Measurements from ENCODE around the gene CCRL2. TPM values are rescaled to one million over a fixed set of nuclear protein-coding genes. Genes with fewer than 3 reads are reported as not detected.

CCRL2 gene
- total RNA-seq, 2 donors from 2014 or later: 0.41 to 4.4 TPM

- Histone ChIP-seq H3K4me3 (no peak overlapping the region), H3K36me3 (no peaks in the 10 kb centered on the region), H3K27me3 (replicated peaks; ENCODE audit: insufficient read depth) (no peaks in the 10 kb centered on the region), H3K4me1 (ENCODE audit: control insufficient read depth in 1 of 2, low read depth in 2 of 2) (peaks cover 0 to 7% of the 10 kb centered on the region in 2 donors), H3K27ac (no peak overlapping the region), H3K9me3 (no peaks in the 10 kb centered on the region)
- TF ChIP-seq, protein P1, sequence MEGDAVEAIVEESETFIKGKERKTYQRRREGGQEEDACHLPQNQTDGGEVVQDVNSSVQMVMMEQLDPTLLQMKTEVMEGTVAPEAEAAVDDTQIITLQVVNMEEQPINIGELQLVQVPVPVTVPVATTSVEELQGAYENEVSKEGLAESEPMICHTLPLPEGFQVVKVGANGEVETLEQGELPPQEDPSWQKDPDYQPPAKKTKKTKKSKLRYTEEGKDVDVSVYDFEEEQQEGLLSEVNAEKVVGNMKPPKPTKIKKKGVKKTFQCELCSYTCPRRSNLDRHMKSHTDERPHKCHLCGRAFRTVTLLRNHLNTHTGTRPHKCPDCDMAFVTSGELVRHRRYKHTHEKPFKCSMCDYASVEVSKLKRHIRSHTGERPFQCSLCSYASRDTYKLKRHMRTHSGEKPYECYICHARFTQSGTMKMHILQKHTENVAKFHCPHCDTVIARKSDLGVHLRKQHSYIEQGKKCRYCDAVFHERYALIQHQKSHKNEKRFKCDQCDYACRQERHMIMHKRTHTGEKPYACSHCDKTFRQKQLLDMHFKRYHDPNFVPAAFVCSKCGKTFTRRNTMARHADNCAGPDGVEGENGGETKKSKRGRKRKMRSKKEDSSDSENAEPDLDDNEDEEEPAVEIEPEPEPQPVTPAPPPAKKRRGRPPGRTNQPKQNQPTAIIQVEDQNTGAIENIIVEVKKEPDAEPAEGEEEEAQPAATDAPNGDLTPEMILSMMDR (IDR thresholded peaks at IDR 0.05): no peak
- DNase-seq (ENCODE audit: low spot score): no peak
- no peak for ATAC-seq (ENCODE audit: insufficient number of reproducible peaks, low FRiP score, low read depth)
These were observed 9.9 kb downstream of the CCRL2 start for GRCh38 chr3:46416811-46417510.

GRCh38 chr3:46417841-46418611, 11.0 kb downstream of the CCRL2 start:
- Histone ChIP-seq H3K27me3 (replicated peaks; ENCODE audit: insufficient read depth) (no peaks in the 10 kb centered on the region), H3K4me3 (no peak overlapping the region), H3K27ac (no peak overlapping the region), H3K36me3 (no peaks in the 10 kb centered on the region), H3K4me1 (ENCODE audit: control insufficient read depth in 1 of 2, low read depth in 2 of 2) (peaks cover 0 to under 1% of the 10 kb centered on the region in 2 donors), H3K9me3 (no peaks in the 10 kb centered on the region)
- DNase-seq (ENCODE audit: low spot score) (no peak), ATAC-seq (ENCODE audit: insufficient number of reproducible peaks, low FRiP score, low read depth) (no peak)
- TF ChIP-seq, protein P1 (IDR thresholded peaks at IDR 0.05): no peak

DNA sequence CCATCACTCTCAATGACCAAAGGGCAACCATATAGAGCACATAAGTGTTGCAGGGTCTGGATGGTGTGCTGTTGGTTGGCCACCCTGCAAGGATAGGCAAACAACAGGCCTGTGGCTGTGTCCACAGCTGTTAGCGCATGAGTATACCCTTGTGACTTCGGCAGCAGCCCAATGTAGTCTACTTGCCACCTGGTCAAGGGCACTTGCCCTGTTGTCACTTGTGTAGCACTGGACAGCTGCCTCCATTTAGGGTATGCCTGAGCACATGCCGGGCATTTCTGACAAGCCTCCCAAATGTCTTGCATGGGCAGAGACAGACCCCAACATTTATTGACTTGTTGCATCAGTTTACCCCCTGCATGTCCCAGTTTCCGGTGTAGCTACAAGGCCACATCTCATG, 12.8 kb downstream of the CCRL2 start:
- Histone ChIP-seq H3K36me3 (no peaks in the 10 kb centered on the region), H3K27ac (no peak overlapping the region), H3K9me3 (no peaks in the 10 kb centered on the region), H3K27me3 (replicated peaks; ENCODE audit: insufficient read depth) (no peaks in the 10 kb centered on the region), H3K4me1 (ENCODE audit: control insufficient read depth in 1 of 2, low read depth in 2 of 2) (no peaks in the 10 kb centered on the region), H3K4me3 (no peak overlapping the region)
- TF ChIP-seq, protein P1 (IDR thresholded peaks at IDR 0.05): no peak
- ATAC-seq (ENCODE audit: insufficient number of reproducible peaks, low FRiP score, low read depth) (no peak), DNase-seq (ENCODE audit: low spot score) (no peak)

GRCh38 chr3:46420931-46421330, 13.9 kb downstream of the CCRL2 start:
- TF ChIP-seq, protein P1 (IDR thresholded peaks at IDR 0.05): no peak
- Histone ChIP-seq H3K4me3 (no peak overlapping the region), H3K36me3 (no peaks in the 10 kb centered on the region), H3K4me1 (ENCODE audit: control insufficient read depth in 1 of 2, low read depth in 2 of 2) (no peaks in the 10 kb centered on the region), H3K27ac (no peak overlapping the region), H3K27me3 (replicated peaks; ENCODE audit: insufficient read depth) (no peaks in the 10 kb centered on the region), H3K9me3 (no peaks in the 10 kb centered on the region)
- DNase-seq (ENCODE audit: low spot score): no peak
- ATAC-seq (ENCODE audit: insufficient number of reproducible peaks, low FRiP score, low read depth): no peak

DNA sequence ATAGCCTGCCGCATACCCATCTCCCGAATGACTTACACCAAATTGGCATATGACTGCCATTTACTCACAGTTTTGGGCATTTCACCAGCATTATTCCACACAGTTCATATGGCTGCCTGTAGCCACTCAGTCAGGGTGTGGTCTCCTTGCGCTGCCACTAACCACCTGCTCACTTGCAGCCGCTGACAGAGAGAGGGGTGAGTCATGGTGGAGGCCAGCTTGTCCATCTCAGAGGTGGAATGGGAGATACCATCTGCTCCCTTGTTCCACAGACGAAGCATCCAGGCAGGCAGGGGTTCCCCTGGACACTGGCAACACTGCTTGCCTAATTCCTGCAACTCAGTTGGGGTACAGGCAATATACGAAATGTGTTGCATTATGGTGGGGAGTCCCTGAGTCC, 15.6 kb downstream of the CCRL2 start:
- Histone ChIP-seq H3K36me3 (no peaks in the 10 kb centered on the region), H3K9me3 (no peaks in the 10 kb centered on the region), H3K27ac (no peak overlapping the region), H3K27me3 (replicated peaks; ENCODE audit: insufficient read depth) (no peaks in the 10 kb centered on the region), H3K4me1 (ENCODE audit: control insufficient read depth in 1 of 2, low read depth in 2 of 2) (no peaks in the 10 kb centered on the region), H3K4me3 (no peak overlapping the region)
- no peak for DNase-seq (ENCODE audit: low spot score)
- TF ChIP-seq, protein P1 (IDR thresholded peaks at IDR 0.05): no peak
- ATAC-seq (ENCODE audit: insufficient number of reproducible peaks, low FRiP score, low read depth): no peak

All from thoracic aorta (tissue), 2 donors.